ENCODE results near the gene PSD. TPM values are rescaled to one million over a fixed set of nuclear protein-coding genes. Genes with fewer than 3 reads are reported as not detected.

The PSD gene
- total RNA-seq, 1 experiment from 2014 or later = not detected

DNA sequence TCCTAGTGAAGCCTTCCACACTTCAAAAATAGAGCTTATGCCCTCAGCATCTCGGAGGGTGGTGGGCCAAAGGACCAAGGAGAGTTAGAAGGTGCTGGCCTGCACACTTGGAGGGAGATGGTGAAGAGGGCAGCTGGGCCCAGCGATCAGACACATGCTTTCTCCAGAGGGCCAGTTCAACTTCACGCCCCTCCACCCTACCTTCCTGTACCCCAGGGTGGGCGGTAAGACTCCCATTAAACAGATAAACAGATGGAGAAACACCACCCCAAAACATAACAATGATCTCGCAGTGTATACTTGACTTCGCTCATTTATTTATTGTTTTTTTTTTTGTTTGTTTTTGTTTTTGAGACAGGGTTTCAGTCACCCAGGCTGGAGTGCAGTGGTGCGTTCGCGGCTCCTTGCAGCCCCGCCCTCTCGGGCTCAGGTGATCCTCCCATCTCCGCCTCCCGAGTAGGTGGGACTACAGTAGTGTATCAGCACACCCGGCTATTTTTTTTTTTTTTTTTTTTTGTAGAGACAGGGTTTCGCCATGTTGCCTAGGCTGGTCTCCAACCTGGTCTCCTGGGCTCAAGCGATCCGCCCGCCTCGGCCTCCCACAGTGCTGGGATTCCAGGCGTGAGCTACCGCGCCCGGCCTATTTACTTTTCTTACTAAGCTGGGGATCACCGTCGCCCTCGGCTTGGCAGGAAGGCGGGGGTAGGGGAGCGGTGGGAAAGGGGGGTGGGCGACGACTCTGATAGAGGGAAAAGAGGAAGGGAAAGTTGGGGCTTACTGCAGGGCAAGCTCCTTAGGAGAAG is 30.9 kb upstream of the PSD start:
- DNase-seq (ENCODE audit: low read depth) = peak; percentile 34

DNA sequence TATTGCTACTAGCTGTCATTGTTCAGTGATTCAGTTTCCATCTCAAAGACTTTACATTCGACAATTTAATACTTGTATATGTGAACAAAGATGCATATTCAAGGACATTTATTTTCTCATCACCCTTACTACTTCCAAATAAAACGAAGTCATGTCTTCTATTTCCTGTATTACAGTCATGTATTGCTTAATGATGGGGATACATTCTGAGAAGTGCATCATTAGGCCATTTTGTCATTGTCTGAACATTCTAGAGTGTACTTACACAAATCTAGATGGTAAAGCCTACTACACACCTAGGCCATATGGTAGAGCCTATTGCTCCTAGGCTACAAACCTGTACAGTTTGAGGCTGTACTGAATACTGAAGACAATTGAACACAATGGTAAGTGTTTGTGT is 26.3 kb upstream of the PSD start:
- DNase-seq (ENCODE audit: low read depth) = no peak

DNA sequence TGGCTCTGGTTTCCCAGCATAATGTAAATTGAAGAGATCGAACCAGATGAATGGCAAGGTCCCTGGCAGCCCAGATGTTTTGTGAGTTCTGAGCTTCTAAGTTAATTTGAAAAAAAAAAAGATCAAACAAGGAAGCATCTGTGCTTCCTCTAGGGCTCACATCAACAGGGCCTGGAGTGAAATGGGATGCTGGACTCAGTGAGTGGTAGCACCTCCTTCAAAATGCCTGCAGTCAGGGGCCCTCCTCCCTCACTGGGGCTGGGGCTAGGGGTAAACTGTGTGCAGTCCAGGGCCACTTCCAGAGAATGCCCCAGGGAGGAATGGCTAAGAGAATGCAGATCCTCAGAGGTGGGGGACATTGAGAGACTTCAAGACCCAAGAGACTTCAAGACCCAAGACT is 19.8 kb upstream of the PSD start:
- DNase-seq (ENCODE audit: low read depth) = no peak

DNA sequence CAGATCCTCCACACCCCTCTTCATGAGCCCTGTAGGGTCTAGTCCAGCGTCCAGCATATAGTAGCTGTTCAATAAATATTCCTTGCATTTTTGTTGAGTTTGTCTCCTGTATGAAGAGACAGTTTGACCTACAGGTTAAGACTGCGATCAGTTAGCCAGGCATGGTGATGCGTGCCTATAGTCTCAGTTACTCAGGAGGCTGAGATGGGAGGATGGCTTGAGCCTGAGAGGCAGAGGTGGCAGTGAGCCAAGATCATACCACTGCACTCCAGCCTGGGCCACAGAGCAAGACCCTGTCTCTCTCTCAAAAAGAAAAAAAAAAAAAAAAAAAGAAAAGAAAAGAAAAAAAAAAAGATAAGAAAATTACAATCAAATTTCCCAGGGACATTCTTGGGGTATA is 18.9 kb upstream of the PSD start:
- DNase-seq (ENCODE audit: low read depth) = no peak

DNA sequence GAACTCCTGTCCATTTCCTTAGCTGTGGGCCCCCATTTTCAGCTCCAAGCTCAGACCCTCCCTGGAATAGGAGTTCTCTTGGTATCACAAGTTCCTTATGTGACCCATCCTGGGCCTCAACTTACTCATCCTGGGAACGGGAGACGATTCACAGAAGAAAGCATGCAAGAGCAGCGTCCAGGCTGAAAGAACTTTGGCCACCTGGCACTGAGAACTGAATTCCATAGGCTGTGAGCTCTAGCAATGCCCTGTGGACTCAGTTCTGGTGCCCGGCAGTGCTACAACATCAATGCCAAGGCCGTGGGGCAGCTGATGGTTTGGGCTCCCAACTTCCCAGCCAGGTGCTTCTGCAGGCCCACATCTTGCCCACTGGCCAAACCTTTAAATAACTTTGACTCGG is 17.7 kb upstream of the PSD start:
- no peak for DNase-seq (ENCODE audit: low read depth)

DNA sequence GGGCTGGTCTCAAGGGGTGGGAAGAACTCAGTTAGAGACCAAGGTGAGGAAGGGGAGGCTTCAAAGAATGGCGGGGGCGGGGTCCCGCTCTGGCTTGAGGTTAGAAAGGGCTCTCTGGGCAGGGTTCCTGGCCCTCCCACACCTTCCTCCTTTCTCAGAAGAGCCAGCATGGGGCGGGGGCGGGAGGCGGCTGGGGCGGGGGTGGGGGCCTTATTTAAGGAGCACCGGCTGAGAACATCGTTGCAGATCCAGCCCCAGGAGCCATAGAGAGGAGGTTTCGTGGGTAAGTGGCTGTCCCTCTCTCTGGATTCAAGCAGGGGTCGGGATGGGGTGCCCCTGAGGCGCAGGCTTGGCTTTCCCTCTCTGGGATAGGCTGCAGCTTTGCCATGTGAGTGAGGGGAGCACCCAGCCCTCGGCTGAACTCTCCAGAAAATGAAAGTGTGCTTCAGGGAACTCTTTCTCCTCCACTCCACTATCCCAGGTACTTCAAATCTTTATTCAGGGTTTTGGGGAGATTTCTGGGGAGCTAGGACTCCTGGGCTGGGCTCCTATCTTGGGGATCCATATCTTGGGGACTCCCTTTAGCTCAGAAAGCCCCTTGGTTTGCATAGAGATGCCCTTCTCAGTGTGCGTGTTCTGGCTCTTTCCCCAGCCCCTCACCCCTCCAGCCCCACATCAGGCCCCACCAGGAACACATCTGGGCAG is 17.1 kb upstream of the PSD start:
- no peak for DNase-seq (ENCODE audit: low read depth)

DNA sequence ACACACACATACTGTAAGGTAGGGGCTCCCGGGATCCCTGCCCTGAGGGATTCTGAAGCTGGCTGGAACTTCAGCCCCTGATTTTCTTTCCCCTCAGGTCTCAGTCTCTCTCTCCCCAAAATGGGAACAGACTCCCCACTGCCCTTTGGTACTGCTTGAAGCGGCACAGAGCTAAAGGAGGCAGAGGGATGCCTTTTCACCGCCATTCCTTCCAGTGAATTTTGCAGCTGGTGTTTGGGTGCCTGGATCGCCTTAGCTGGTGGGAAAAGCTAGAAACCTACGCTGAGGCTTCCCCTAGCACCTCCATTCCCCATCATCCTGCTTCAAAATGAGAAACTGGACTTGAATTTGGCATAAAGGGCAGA is 16.5 kb upstream of the PSD start:
- DNase-seq (ENCODE audit: low read depth) = no peak

DNA sequence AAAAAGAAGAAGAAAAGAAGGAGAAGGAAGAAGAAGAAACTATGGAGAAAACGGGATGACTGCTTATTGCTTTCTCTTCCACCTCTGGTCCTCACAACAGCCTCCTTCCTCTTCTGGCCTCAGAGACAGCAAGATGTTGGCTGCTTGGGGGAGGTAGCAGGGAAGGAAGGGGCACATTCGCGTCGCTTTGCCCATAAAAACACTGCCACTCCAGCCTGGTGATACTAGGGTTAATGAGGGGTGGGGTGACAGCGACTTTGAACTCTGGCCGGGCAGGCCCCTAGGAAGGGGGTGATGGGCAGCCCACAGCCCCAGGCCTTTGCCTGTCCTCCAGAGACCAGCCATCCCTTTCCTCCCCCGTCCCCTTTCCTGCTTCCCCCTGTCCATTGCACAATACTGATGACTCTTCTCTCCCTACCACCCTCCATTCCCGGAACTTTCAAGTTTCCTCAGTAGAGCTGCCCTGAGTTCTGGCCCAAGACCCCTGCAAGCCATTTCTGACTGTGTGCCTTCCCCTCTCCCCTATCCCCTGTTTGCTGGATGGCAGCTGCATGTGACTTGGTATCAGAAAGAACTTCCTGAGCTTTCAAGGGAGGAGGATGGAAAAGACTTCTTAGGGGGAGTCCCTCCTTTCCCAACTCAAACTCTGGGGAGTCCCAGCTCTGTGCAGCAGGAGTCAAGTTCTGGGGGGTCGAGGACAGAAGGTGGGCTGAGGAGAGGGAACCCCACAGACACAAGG is 16.0 kb upstream of the PSD start:
- DNase-seq (ENCODE audit: low read depth) = peak; percentile 37

DNA sequence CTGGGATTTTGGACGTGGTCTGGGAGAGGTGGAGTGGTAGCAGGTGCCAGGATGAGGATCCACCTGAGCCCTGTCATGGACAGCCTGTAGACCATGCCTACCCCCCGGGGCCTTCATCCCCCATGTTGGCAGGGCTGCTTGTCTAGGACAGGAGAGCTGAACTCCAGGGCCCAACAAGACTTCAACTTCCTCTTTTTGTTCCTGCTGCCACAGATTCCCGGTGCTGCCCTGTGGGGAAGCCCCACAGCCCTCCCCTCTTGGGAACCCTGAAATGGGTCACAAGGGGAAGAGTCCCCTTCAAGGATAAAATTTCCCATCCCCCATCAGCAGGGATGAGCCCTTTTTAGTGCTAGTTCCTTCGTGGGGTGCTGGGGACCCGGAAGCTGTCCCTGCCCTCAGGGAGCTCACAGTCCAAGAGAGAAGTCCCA is 15.0 kb upstream of the PSD start:
- no peak for DNase-seq (ENCODE audit: low read depth)

DNA sequence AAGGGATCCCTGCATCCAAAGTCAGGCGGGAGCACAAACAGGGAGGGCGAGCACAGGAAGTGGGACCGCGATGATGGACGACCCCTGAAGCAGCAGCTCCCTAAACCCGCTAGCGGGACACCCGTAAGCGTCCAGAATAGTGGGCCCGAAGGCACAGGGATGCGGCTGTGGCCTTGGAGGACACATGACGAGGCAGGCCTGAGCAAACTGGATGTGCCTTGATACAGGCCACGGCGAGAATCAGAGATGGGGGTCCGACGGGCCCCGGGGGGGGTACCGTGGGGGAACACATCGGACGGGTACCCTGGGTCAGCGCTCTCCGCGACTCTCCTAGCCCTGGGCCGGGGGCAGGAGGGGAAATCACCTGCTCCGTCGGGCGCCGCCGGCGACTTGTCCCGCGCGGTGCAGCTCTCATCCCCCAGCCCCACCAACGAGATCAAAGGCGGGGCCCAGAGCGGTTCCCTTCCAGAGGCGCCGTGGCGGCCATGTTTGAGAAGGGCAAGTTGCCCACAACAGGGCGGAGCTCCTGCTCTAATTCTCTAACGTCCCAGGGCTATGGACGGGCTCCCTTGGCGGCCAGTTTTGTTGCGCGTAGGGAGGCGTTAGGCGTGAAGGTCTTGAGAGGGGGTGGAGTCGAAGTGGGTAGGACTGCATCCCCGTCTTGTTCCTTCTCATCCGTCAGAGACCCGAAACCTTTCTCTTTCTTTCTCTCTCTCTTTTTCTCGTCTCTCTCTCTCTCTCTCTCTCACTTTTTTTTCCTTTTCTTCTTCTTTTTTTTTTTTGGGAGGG is 13.8 kb upstream of the PSD start, which contains the start of gene CUEDC2:
Gene CUEDC2, minus strand, starts transcription at position 413 of the 789 bp plus-strand sequence. CDS start 7,386 bp downstream, outside the sequence.
- DNase-seq (ENCODE audit: low read depth) = peak; percentile 96

DNA sequence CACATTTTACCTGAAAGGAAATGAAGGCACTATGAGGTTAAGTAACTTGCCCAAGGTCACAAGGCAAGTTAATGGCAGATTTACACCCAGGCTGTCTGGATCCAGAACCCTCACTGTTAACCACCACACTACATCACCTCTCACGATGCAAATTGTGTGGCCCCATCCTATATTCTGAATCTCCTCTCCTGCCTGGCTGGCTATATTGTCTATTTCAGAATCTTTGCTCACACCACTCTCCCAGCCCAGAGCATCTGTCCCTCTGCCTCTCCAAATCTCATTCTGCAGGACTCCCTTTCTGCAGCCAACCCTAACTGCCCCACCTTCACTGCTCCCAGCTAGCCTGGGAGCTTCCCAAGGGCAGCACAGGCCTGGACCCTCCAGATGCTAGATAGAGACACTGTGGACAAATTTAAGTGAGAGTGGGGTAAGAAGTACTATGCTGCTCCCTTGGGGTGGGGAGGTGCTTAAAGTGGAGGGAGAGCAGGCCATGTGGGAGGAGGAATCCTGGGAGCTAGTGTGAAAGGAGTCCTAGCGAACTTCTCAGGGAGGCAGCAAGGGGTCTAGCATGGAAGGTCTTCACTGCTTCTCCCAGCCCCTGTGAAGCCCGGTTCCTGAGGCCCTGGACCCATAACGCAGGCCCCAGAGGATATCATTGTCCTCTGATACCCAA is 13.0 kb upstream of the PSD start:
- DNase-seq (ENCODE audit: low read depth) = peak; percentile 40

DNA sequence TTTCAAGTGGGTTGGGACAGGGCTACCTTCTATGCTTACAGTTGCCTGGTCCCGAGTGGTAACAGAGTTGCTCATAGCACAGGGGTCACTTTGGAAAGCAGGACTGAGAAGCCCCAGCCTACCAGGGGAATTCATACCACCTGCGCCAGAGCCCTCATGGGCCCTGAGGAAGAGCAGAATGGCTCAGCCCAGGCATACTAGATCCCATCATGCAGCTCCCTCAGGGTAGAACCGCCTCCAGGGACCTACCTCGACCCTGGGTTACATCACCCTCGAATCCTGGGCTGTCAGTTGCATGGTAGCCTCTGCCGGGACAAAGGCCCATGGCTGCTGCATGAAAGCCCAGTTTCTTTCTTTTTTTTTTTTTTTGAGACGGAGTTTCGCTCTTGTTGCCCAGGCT is 10.9 kb upstream of the PSD start:
- DNase-seq (ENCODE audit: low read depth) = no peak

DNA sequence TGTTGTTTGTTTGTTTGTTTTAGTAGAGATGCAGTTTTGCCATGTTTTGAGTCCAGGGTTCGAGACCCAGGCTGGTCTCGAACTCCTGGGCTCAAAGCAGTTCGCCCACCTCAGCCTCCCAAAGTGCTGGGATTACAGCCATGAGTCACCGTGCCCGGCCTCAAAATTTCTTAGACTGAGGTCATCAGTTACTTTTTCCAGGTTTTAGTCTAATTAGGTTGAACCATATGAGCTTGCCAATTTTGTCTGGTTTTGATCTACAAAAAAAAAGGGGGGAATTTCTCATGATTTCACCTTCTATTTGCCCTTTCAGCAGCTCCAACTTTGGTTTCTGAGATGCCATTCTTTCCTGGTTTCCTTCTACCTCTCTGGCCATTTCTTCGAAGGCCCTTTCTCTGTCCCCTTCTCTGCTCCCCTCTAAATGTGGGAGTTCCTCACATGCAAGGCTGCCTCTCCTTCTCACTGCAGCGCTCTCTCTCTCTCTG is 8.3 kb upstream of the PSD start:
- DNase-seq (ENCODE audit: low read depth) = peak; percentile 38

DNA sequence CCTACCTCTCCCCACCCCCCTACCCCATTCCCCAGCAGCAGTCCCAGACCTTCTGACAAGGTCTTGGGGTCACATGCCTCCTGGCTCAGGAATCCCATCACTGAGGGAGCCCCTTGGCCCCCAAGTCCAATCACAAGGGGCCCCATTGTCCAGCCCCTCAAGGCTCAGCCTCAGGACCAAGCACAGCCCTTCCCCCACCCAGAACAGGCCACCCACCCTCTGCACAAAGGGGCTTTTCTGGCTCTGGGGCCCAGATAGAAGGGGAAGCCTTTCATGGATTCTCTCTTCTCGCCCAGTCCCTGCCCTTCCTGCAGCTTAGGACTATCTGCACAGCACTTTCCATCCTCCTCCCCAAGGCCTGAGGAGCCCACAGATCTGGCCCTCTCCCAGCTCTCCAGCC is 6.9 kb upstream of the PSD start:
- DNase-seq (ENCODE audit: low read depth) = no peak

DNA sequence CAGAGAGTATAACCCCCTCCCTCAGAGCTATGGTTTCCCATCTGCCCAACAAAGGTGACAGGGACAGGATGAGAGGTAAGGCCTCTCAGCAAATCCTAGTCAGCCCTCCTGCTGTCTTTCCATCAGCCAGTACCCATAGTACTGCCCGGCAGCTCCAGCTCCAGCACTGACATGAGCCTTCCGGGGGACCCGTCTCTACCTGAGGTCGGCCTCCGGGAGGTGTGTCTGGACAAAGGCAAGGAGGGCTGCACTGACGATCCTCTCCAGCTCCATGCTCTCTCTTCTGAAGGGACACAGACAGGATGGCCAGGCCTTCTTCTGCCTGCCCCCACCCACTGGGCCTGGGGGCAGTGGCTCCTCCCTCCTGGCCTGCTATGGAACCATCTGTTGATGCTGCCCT is 6.3 kb upstream of the PSD start:
- no peak for DNase-seq (ENCODE audit: low read depth)

DNA sequence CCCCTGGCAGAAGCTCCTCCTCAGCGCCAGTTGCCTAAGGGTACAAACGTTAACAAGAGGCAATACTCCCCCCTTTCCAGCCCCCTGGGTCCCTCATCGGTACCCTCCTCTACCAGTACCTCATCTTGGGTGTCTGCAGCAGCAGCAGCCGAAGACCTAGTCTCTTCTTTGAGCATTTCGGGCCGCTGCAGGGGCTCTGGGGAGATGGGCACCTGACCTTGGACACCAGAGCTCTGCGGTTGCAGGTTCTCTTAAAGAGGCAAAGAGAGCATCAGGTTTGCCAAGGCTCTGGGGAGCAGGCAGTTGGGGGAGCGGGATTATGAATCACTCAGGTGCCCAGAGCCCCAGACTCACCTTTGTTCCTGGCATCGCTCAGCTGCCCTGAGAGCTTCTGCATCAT is 5.6 kb upstream of the PSD start:
- no peak for DNase-seq (ENCODE audit: low read depth)

DNA sequence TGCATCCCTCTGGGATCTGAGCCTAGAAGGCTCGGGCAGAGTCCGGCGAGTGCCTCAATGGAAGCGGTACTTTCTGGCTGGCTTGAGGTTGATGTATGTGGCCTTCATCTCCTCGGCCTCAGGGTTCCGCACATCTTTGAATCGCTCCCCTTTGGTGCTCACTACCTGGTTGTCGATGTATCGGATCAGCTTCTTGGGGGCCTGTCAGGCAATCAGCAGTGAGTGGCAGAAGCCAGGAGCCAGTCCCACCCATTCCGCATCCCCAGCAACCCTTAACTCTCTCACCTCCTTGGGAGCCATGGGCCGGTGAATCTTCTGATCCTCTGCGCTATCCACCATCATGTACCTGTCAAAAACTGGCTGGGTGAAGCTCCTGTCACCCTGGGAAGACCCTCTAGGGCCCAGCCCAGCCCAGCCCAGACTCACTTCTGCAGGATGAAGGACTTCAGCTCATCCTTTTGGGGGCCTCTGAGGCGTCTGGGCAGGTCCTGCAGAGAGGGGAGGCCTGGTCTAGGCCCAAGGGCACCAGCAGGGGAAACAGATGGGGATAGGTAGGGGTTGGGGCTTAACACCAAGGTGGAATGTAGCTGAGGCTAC is 4.9 kb upstream of the PSD start:
- no peak for DNase-seq (ENCODE audit: low read depth)

DNA sequence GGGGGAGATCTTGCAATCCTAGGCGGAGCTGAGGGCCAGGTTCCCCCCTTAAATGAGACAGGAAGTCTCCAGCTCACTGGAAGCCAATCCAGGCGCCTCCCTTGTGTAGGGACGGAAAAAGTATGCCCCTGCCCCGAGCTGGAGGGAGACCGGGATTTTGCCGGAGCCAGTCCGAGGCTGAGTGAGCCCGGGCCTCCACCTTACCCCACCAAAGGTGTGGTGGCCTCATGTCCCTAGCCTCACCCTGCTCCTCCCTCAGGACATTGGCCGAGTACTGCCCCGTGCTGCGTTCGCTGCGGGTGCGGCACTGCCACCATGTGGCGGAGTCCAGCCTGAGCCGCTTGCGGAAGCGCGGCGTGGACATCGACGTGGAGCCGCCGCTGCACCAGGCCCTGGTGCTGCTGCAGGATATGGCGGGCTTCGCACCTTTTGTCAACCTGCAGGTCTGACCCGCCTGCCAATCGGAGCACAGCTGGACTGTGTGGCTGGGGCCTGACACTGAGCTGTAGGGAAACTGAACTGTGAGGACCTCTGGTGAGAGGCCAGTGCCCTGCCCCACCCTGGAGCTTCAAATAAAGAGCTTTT is 4.1 kb upstream of the PSD start:
- DNase-seq (ENCODE audit: low read depth) = peak; percentile 53

DNA sequence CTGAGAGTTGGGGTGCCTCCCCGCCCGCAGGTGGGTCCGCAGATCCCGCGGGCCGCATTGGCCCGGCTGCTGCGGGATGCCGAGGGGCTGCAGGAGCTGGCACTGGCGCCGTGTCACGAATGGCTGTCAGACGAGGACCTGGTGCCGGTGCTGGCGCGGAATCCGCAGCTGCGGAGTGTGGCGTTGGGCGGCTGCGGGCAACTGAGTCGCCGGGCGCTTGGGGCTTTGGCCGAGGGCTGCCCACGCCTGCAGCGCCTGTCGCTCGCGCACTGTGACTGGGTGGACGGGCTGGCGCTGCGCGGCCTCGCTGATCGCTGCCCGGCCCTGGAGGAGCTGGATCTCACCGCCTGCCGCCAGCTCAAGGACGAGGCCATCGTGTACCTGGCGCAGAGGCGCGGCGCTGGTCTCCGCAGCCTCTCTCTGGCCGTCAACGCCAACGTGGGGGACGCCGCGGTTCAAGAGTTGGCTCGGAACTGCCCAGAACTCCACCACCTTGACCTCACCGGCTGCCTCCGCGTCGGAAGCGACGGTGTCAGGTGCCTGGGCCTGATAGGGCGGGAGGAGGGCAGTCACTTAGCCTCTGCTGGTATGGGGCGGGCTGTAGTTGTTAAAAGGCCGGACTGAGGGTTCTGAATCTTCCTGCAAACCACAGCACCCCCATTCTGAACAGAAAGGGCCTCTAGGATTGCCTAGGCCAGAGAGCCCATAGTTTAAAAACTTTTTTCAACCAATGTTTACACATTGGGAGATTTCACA is 3.4 kb upstream of the PSD start:
- no peak for DNase-seq (ENCODE audit: low read depth)
